ENCODE measurements around the gene GASK1A. TPM values are rescaled to one million over a fixed set of nuclear protein-coding genes. Genes with fewer than 3 reads are reported as not detected.

The GASK1A gene
- total RNA-seq, 3 donors from 2014 or later, result 10.1 to 22.6 (median 20.5) TPM

DNA sequence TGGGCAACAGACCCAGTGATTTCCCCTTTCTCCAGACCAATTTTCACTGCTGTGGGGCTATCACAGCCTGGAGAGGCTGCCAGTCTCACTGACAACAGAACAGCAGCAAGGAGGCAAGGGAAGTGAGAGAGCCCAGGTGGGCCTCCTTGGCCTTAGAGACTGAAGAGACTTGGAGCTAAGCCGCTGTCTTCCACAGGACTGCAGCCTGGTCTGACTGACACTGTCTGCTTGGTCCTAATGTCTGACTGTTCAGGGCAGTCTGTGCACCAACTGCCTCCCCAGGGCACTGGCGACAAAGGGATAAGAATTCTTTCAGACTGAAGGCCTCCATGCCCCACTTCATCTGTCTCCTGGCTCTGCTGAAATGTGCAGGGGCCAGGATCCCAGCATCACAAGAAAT, 115.3 kb downstream of the GASK1A start:
- intact Hi-C loops (cut with DNase I; ENCODE audit: low total_unique reads), result no loop called here
- no peak for DNase-seq (ENCODE audit: low spot score in 2 of 2)
- no peak overlapping the region for H3K27ac ChIP-seq
- H3K4me3 ChIP-seq, result no peak overlapping the region
- H3K36me3 ChIP-seq, result no peaks in the 10 kb centered on the region
- H3K27me3 ChIP-seq, result no peaks in the 10 kb centered on the region
- no peaks in the 10 kb centered on the region for H3K4me1 ChIP-seq
- no peak for TF ChIP-seq CTCF (IDR thresholded peaks at IDR 0.05)
- TF ChIP-seq POLR2AphosphoS5 (IDR thresholded peaks at IDR 0.05), result no peak
- TF ChIP-seq POLR2A (IDR thresholded peaks at IDR 0.05), result no peak
- H3K9me3 ChIP-seq, result no peaks in the 10 kb centered on the region

DNA sequence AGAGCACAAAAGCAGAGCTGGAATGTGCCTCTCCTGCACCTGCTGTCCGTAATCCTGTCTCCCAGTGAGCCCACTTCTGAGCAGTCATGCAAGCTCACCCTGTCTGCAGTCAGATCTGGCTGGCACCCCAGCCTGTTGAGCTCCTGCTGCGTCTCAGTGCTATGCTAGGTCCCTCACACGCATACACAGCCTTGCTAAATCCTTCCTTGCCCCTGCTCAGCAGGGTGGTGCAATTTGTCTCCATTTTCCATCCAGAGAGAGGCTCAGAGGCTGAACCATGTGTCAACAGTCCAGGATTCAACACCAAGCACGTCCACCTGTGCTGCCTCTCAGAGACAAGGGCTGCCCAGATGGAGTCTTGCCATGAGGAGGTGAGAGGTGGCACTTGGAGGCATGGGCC, 115.7 kb downstream of the GASK1A start:
- Histone ChIP-seq H3K27ac (no peak overlapping the region), H3K4me3 (no peak overlapping the region), H3K36me3 (no peaks in the 10 kb centered on the region), H3K9me3 (no peaks in the 10 kb centered on the region), H3K27me3 (no peaks in the 10 kb centered on the region), H3K4me1 (no peaks in the 10 kb centered on the region)
- TF ChIP-seq POLR2A (IDR thresholded peaks at IDR 0.05), result no peak
- no peak for DNase-seq (ENCODE audit: low spot score in 2 of 2)
- intact Hi-C loops (cut with DNase I; ENCODE audit: low total_unique reads), result no loop called here

DNA sequence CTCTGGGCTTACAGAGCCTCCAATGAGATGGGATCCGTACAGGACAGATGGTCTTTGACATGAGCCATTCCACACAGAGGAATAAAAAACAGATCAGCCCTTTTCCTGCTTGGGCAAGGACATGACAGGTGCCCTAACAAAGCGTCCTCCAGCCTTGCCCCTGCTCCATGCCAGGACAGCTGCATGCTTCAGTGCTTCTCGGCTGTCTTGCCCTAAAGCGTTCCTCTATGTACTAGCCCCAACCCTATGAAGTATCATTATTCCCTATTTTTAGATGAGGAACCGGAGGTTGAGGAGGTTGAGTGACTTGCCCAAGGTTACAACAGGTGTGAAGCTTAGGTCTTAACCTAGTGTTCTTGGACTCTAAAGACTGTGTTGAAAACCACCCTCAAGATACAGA, 116.3 kb downstream of the GASK1A start:
- Histone ChIP-seq H3K27ac (no peak overlapping the region), H3K4me1 (no peaks in the 10 kb centered on the region), H3K36me3 (no peaks in the 10 kb centered on the region), H3K4me3 (no peak overlapping the region), H3K27me3 (no peaks in the 10 kb centered on the region), H3K9me3 (no peaks in the 10 kb centered on the region)
- no peak for DNase-seq (ENCODE audit: low spot score in 2 of 2)
- intact Hi-C loops (cut with DNase I; ENCODE audit: low total_unique reads), result no loop called here
- TF ChIP-seq POLR2A (IDR thresholded peaks at IDR 0.05), result no peak
- TF ChIP-seq CTCF (IDR thresholded peaks at IDR 0.05), result no peak
- TF ChIP-seq POLR2AphosphoS5 (IDR thresholded peaks at IDR 0.05), result no peak

DNA sequence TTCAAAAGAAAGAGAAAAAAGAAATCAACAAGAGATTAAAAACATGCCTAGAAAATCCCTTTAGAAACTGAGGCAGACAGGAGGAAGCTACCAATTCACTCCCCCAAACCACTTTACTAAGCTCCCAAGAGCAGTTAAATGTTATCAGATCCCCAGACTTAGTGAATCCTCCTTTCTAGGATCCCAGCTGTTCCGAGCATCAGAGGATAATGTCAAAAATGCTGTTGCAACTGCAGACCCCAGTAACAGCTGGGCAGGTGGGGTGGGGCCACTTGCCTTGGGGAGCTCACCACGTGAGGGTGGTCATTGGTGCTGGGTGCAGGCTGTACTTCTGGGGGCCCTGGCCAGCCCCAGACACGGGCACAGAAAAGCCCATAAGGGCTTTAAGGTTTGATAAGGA, 117.7 kb downstream of the GASK1A start:
- no peaks in the 10 kb centered on the region for H3K9me3 ChIP-seq
- DNase-seq (ENCODE audit: low spot score in 2 of 2), result no peak
- H3K27ac ChIP-seq, result no peak overlapping the region
- H3K36me3 ChIP-seq, result no peaks in the 10 kb centered on the region
- TF ChIP-seq CTCF (IDR thresholded peaks at IDR 0.05) (no peak), POLR2AphosphoS5 (IDR thresholded peaks at IDR 0.05) (no peak), POLR2A (IDR thresholded peaks at IDR 0.05) (no peak)
- no peaks in the 10 kb centered on the region for H3K27me3 ChIP-seq
- H3K4me3 ChIP-seq, result no peak overlapping the region
- H3K4me1 ChIP-seq, result no peaks in the 10 kb centered on the region
- intact Hi-C loops (cut with DNase I; ENCODE audit: low total_unique reads), result no loop called here

DNA sequence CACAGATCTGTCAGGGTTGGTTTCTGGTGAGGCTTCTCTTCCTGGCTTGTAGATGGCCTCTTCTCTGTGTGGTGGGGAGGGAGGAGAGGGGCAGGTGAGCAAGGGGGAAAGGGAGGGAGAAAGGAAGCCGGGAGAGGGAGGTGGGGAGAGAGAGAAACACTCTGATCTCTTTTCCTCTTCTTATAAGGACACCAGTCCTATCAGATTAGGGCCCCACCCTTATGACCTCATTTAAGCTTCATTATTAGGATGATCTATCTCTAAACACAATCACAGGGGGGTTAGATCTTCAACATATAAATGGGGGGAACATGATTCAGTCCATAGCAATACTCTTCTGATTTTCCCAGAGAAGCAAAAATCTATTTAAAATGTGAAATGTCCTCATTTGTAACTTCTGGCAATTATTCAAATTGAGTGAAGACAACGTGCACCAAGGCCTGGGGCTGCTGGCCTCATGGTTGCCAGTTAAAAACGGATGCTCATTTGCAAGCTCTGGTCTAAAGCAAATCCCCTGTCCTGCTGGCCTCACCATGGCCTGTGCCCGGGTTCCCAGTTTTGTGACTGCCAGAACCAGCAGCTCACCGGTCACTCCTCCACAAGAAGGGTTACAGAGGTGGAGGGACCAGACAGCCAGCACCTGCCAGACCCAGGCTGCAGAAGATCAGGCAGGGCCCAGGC, 118.4 kb downstream of the GASK1A start:
- no peak for DNase-seq (ENCODE audit: low spot score in 2 of 2)
- no peaks in the 10 kb centered on the region for H3K36me3 ChIP-seq
- no peak for TF ChIP-seq CTCF (IDR thresholded peaks at IDR 0.05)
- TF ChIP-seq POLR2AphosphoS5 (IDR thresholded peaks at IDR 0.05), result no peak
- TF ChIP-seq POLR2A (IDR thresholded peaks at IDR 0.05), result no peak
- no peak overlapping the region for H3K4me3 ChIP-seq
- no peaks in the 10 kb centered on the region for H3K27me3 ChIP-seq
- no peak overlapping the region for H3K27ac ChIP-seq
- no peaks in the 10 kb centered on the region for H3K9me3 ChIP-seq
- no peaks in the 10 kb centered on the region for H3K4me1 ChIP-seq
- intact Hi-C loops (cut with DNase I; ENCODE audit: low total_unique reads), result no loop called here

DNA sequence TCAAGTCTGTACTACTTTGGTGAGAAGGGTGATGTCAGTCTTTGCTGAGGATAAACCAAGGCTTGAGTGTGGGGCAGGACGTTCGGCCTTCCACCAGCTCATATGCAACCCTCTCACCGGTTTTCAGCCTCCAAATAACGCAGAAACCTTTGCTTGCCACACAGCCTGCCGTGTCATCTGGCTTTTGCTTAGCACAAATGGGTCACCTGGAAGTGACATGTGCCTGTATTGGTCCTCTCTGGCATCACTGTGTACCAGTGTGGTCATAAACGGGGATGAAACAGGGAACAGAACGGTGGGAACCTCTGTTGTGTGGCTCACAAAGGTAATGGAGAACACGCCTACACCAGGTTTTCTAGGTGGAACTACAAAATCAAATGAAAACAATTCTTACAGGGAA, 119.7 kb downstream of the GASK1A start:
- H3K4me1 ChIP-seq, result no peaks in the 10 kb centered on the region
- no peaks in the 10 kb centered on the region for H3K27me3 ChIP-seq
- no peak overlapping the region for H3K4me3 ChIP-seq
- no peaks in the 10 kb centered on the region for H3K9me3 ChIP-seq
- DNase-seq (ENCODE audit: low spot score in 2 of 2), result no peak
- no peak for TF ChIP-seq POLR2A (IDR thresholded peaks at IDR 0.05)
- no peak for TF ChIP-seq CTCF (IDR thresholded peaks at IDR 0.05)
- TF ChIP-seq POLR2AphosphoS5 (IDR thresholded peaks at IDR 0.05), result no peak
- H3K36me3 ChIP-seq, result no peaks in the 10 kb centered on the region
- no peak overlapping the region for H3K27ac ChIP-seq
- intact Hi-C loops (cut with DNase I; ENCODE audit: low total_unique reads), result no loop called here

Data from breast epithelium (tissue), 4 donors.